HepG2 (cell line): Measurements from ENCODE around the gene MFGE8. TPM values are rescaled to one million over a fixed set of nuclear protein-coding genes. Genes with fewer than 3 reads are reported as not detected.

Source experiments
- ATAC-seq: fragments of 200-7000 bp; cut with Tn5 transposase; 3 replicates; pipeline ENCODE4 v1.9.1; 2020; ENCODE audit warnings: mild to moderate bottlenecking, moderate library complexity
- BruUV-seq: library from RNA; stranded (reverse); fragments of 400-500 nt; replicated peaks from 2 replicates; lab custom pipeline; 2021; lab: Mats Ljungman, UMichigan
- CTCF ChIA-PET: fragments of 300-600 bp; formaldehyde crosslinking; extraction: SDS; loops from one replicate; lab custom pipeline; 2021; ENCODE audit warnings: low total read pairs, inconsistent platforms, low intra/inter-chr PET ratio; lab: Yijun Ruan, JAX
- POLR2A ChIA-PET: fragments of 350-600 bp; sonication (Branson Sonifier 250); formaldehyde crosslinking; loops from one replicate; lab custom pipeline; 2020; ENCODE audit warnings: antibody characterized with exemption, inconsistent platforms; lab: Yijun Ruan, JAX
- DNase-seq: peaks from one replicate; pipeline ENCODE4 v3.0.0-alpha.2; 2015; ENCODE audit warnings: low spot score
- FAIRE-seq: peaks from 3 replicates; lab custom pipeline; 2011; peaks lifted over from hg19 to GRCh38; lab: Jason Lieb, UNC
- H2AFZ ChIP-seq: one replicate; pipeline ENCODE4 v1.6.1; 2011; ENCODE audit warnings: low read length, inconsistent platforms
- H3K27ac ChIP-seq: fragments of 300-600 bp; 3 replicates; pipeline ENCODE4 v1.8.0; 2011; ENCODE audit warnings: mixed run types, mild to moderate bottlenecking, mixed read lengths, low read length, inconsistent platforms; ENCODE audit not compliant: insufficient read depth; ENCODE audit errors: extremely low read length
- H3K27me3 ChIP-seq, 2 experiments: fragments of 200-600 bp in 1 of 2; 2 replicates in 1 of 2; 3 replicates in 1 of 2; pipeline versions ENCODE4 v1.6.0 to v1.8.0; 2011; ENCODE audit warnings: low read length in 2 of 2, mild to moderate bottlenecking in 2 of 2, moderate library complexity in 2 of 2, inconsistent platforms in 1 of 2; ENCODE audit not compliant: insufficient read depth in 2 of 2, control insufficient read depth in 1 of 2
- H3K36me3 ChIP-seq, 2 experiments: fragments of 200-600 bp in 1 of 2; replicated peaks in 1 of 2; 2 replicates in 1 of 2; 3 replicates in 1 of 2; pipeline versions ENCODE4 v1.5.1 to v1.8.0; 2011; ENCODE audit warnings: low read length in 2 of 2, inconsistent platforms in 1 of 2; ENCODE audit not compliant: insufficient read depth in 2 of 2, control insufficient read depth in 1 of 2
- H3K4me1 ChIP-seq: 2 replicates; pipeline ENCODE4 v1.5.1; 2012; ENCODE audit warnings: low read length, inconsistent platforms; ENCODE audit not compliant: insufficient read depth
- H3K4me2 ChIP-seq: 2 replicates; pipeline ENCODE4 v1.6.0; 2011; ENCODE audit warnings: low read depth, low read length, inconsistent platforms
- H3K4me3 ChIP-seq, 3 experiments: fragments of 200-600 bp in 1 of 3; sonication (generic), shearing (Covaris generic) in 1 of 3; replicated peaks in 1 of 3; 2 replicates each; pipeline ENCODE4 v1.5.1; 2011 to 2016; ENCODE audit warnings: low read length in 3 of 3, inconsistent platforms in 2 of 3, low read depth in 2 of 3, mild to moderate bottlenecking in 2 of 3, control low read depth in 1 of 3, mixed read lengths in 1 of 3; ENCODE audit not compliant: insufficient read depth in 1 of 3
- H3K79me2 ChIP-seq: one replicate; pipeline ENCODE4 v1.6.1; 2011; ENCODE audit warnings: low read length, inconsistent platforms; ENCODE audit not compliant: insufficient read depth
- H3K9ac ChIP-seq: 2 replicates; pipeline ENCODE4 v1.6.0; 2011; ENCODE audit warnings: mild to moderate bottlenecking, low read depth, low read length, inconsistent platforms; ENCODE audit not compliant: insufficient read depth
- H3K9me3 ChIP-seq: 2 replicates; pipeline ENCODE4 v1.5.1; 2012; ENCODE audit warnings: mild to moderate bottlenecking, low read length
- H4K20me1 ChIP-seq: 2 replicates; pipeline ENCODE4 v1.6.0; 2011; ENCODE audit warnings: inconsistent platforms, mild to moderate bottlenecking, low read length, moderate library complexity; ENCODE audit not compliant: insufficient read depth
- ELF1 ChIP-seq: sonication (generic); formaldehyde crosslinking; IDR thresholded peaks from 2 replicates; pipeline ENCODE4 v1.4.0; 2020; ENCODE audit warnings: missing genetic modification reagents
- FOXJ3 ChIP-seq: sonication (generic); formaldehyde crosslinking; IDR thresholded peaks from 2 replicates; pipeline ENCODE4 v1.4.0; 2020; ENCODE audit warnings: missing genetic modification reagents, mild to moderate bottlenecking, borderline replicate concordance
- GLI4 ChIP-seq: sonication (generic); formaldehyde crosslinking; IDR thresholded peaks from 2 replicates; pipeline ENCODE4 v1.5.1; 2020; ENCODE audit warnings: missing genetic modification reagents, mild to moderate bottlenecking, moderate library complexity, borderline replicate concordance
- IKZF1 ChIP-seq: fragments of 450-650 bp; IDR thresholded peaks from 2 replicates; pipeline ENCODE4 v1.7.1; 2016
- ISL2 ChIP-seq: sonication (generic); formaldehyde crosslinking; IDR thresholded peaks from 2 replicates; pipeline ENCODE4 v1.5.0; 2020; ENCODE audit warnings: missing genetic modification reagents
- PLRG1 ChIP-seq: fragments of 450-650 bp; conservative IDR thresholded peaks from 2 replicates; pipeline ENCODE4 v1.6.1; 2016
- RARG ChIP-seq: sonication (generic); formaldehyde crosslinking; IDR thresholded peaks from 2 replicates; pipeline ENCODE4 v1.4.0; 2020; ENCODE audit warnings: low read depth, mild to moderate bottlenecking, missing genetic modification reagents
- REL ChIP-seq: sonication (generic); formaldehyde crosslinking; conservative IDR thresholded peaks from 2 replicates; pipeline ENCODE4 v1.8.0; 2022; ENCODE audit warnings: mild to moderate bottlenecking, missing genetic modification reagents, moderate library complexity
- RXRA ChIP-seq: sonication (generic); formaldehyde crosslinking; IDR thresholded peaks from 2 replicates; pipeline ENCODE4 v1.5.1; 2020; ENCODE audit warnings: missing genetic modification reagents
- SRSF1 ChIP-seq: fragments of 200-400 bp; formaldehyde crosslinking; optimal IDR thresholded peaks from 2 replicates; pipeline ENCODE3; 2017; ENCODE audit warnings: mild to moderate bottlenecking, low read depth, low read length, moderate library complexity
- ZBTB7A ChIP-seq: sonication (generic); formaldehyde crosslinking; IDR thresholded peaks from 2 replicates; pipeline ENCODE4 v1.8.0; 2022; ENCODE audit warnings: mild to moderate bottlenecking, missing genetic modification reagents
- ZNF180 ChIP-seq: sonication (generic); formaldehyde crosslinking; IDR thresholded peaks from 2 replicates; pipeline ENCODE4 v1.4.0; 2020; ENCODE audit warnings: low read depth, missing genetic modification reagents, borderline replicate concordance
- ZNF34 ChIP-seq: sonication (generic); formaldehyde crosslinking; IDR thresholded peaks from 2 replicates; pipeline ENCODE4 v1.4.0; 2020; ENCODE audit warnings: mild to moderate bottlenecking, missing genetic modification reagents, borderline replicate concordance
- ZNF382 ChIP-seq: sonication (generic); formaldehyde crosslinking; IDR thresholded peaks from 2 replicates; pipeline ENCODE4 v1.5.0; 2020; ENCODE audit warnings: missing genetic modification reagents, mild to moderate bottlenecking, borderline replicate concordance
- ZNF724P ChIP-seq: sonication (generic); formaldehyde crosslinking; IDR thresholded peaks from 2 replicates; pipeline ENCODE4 v1.8.0; 2022; ENCODE audit warnings: missing genetic modification reagents, borderline replicate concordance
- WGBS: methylation state at CpG from one replicate; pipeline ENCODE4 v1.1.6; 2017; ENCODE audit warnings: low lambda C conversion rate; 5-methylcytosine and 5-hydroxymethylcytosine counted together
- in situ Hi-C: cut with HindIII; loops from 2 replicates; pipeline ENCODE4 v1.10.0; 2017; ENCODE audit warnings: low pct_unique_long_range_greater_than_20kb; ENCODE audit not compliant: extremely low pct_ligation_motif_present
- intact Hi-C: fragments of 100-400 bp; cut with micrococcal nuclease; formaldehyde crosslinking; loops from one replicate; pipeline ENCODE4 v1.10.0; 2022; ENCODE audit not compliant: unreplicated experiment
- polyA plus RNA-seq, 8 experiments: library from polyadenylated mRNA; depleted of rRNA in 3 of 8; stranded (reverse) in 7 of 8; unstranded in 1 of 8; fragments of >200 nt; fragmentation: Illumina TruSeq in 4 of 8; extraction: Trizol in 4 of 8; gene quantifications; 2 replicates each; pipeline versions ENCODE4 v1.2.1 to v1.2.3, GENCODE V29; 2011 to 2016; ENCODE audit warnings: low read depth in 4 of 8, missing spikeins in 1 of 8, mixed read lengths in 1 of 8; ENCODE audit not compliant: insufficient read depth in 1 of 8
- total RNA-seq, 5 experiments: library from RNA; depleted of rRNA; stranded (reverse); fragments of >200 nt; fragmentation: Illumina TruSeq; extraction: Trizol; gene quantifications; 2 replicates each; pipeline ENCODE4 v1.2.3, GENCODE V29; 2016; ENCODE audit warnings: low read depth in 1 of 5
- TF ChIP-seq, protein P1 (sequence below): sonication (generic); formaldehyde crosslinking; IDR thresholded peaks from 2 replicates; pipeline ENCODE4 v1.8.1; 2023; ENCODE audit warnings: mild to moderate bottlenecking, missing genetic modification reagents
- TF ChIP-seq, protein P2 (sequence below): fragments of 450-650 bp; IDR thresholded peaks from 2 replicates; pipeline ENCODE4 v1.6.1; 2017; ENCODE audit warnings: mild to moderate bottlenecking
- TF ChIP-seq, protein P3 (sequence below): sonication (generic); formaldehyde crosslinking; IDR thresholded peaks from 2 replicates; pipeline ENCODE4 v1.8.1; 2023; ENCODE audit warnings: missing genetic modification reagents, inconsistent platforms, borderline replicate concordance
- TF ChIP-seq, protein P4 (sequence below): sonication (generic); formaldehyde crosslinking; IDR thresholded peaks from 2 replicates; pipeline ENCODE4 v1.9.0; 2022; ENCODE audit warnings: low read depth, missing genetic modification reagents

The MFGE8 gene
- total and polyA plus RNA-seq, 2 of the 13 experiments (the other 11 are each of a cell fraction or from before 2014, with no cell fraction given): 3.4 to 22.1 TPM

DNA sequence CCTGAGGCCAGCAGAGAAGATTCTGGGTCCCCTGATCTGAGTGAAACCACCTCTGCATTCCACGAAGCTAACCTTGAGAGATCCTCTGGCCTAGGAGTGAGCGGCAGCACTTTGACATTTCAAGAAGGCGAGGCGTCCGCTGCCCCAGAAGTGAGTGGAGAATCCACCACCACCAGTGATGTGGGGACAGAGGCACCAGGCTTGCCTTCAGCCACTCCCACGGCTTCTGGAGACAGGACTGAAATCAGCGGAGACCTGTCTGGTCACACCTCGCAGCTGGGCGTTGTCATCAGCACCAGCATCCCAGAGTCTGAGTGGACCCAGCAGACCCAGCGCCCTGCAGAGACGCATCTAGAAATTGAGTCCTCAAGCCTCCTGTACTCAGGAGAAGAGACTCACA is 54.2 kb downstream of the MFGE8 start:
- Histone ChIP-seq H3K79me2 (no peaks in the 10 kb centered on the region), H3K4me1 (peaks cover 5% of the 10 kb centered on the region), H3K4me3 (no peak overlapping the region), H2AFZ (no peak overlapping the region), H3K9me3 (no peaks in the 10 kb centered on the region), H3K4me2 (no peak overlapping the region), H4K20me1 (no peaks in the 10 kb centered on the region), H3K9ac (no peak overlapping the region), H3K27me3 (peaks cover 5 to 36% of the 10 kb centered on the region in 2 experiments; a peak in 4 of 5 replicates), H3K36me3 (no peaks in the 10 kb centered on the region), H3K27ac (no peak overlapping the region)
- TF ChIP-seq RXRA (CRISPR knock-in tag): no peak
- no peak for TF ChIP-seq PLRG1
- TF ChIP-seq ZNF382: no peak
- no peak for TF ChIP-seq ZBTB7A (CRISPR knock-in tag)
- no peak for TF ChIP-seq REL (CRISPR knock-in tag)
- TF ChIP-seq, protein P1, sequence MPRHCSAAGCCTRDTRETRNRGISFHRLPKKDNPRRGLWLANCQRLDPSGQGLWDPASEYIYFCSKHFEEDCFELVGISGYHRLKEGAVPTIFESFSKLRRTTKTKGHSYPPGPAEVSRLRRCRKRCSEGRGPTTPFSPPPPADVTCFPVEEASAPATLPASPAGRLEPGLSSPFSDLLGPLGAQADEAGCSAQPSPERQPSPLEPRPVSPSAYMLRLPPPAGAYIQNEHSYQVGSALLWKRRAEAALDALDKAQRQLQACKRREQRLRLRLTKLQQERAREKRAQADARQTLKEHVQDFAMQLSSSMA: no peak
- no peak for TF ChIP-seq GLI4 (CRISPR knock-in tag)
- TF ChIP-seq, protein P2, sequence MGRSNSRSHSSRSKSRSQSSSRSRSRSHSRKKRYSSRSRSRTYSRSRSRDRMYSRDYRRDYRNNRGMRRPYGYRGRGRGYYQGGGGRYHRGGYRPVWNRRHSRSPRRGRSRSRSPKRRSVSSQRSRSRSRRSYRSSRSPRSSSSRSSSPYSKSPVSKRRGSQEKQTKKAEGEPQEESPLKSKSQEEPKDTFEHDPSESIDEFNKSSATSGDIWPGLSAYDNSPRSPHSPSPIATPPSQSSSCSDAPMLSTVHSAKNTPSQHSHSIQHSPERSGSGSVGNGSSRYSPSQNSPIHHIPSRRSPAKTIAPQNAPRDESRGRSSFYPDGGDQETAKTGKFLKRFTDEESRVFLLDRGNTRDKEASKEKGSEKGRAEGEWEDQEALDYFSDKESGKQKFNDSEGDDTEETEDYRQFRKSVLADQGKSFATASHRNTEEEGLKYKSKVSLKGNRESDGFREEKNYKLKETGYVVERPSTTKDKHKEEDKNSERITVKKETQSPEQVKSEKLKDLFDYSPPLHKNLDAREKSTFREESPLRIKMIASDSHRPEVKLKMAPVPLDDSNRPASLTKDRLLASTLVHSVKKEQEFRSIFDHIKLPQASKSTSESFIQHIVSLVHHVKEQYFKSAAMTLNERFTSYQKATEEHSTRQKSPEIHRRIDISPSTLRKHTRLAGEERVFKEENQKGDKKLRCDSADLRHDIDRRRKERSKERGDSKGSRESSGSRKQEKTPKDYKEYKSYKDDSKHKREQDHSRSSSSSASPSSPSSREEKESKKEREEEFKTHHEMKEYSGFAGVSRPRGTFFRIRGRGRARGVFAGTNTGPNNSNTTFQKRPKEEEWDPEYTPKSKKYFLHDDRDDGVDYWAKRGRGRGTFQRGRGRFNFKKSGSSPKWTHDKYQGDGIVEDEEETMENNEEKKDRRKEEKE: no peak
- no peak for TF ChIP-seq ZNF34 (CRISPR knock-in tag)
- no peak for TF ChIP-seq ISL2 (CRISPR knock-in tag)
- no peak for TF ChIP-seq RARG
- TF ChIP-seq ZNF180: no peak
- TF ChIP-seq, protein P3, sequence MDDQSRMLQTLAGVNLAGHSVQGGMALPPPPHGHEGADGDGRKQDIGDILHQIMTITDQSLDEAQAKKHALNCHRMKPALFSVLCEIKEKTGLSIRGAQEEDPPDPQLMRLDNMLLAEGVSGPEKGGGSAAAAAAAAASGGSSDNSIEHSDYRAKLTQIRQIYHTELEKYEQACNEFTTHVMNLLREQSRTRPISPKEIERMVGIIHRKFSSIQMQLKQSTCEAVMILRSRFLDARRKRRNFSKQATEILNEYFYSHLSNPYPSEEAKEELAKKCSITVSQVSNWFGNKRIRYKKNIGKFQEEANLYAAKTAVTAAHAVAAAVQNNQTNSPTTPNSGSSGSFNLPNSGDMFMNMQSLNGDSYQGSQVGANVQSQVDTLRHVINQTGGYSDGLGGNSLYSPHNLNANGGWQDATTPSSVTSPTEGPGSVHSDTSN (CRISPR knock-in tag): no peak
- TF ChIP-seq, protein P4, sequence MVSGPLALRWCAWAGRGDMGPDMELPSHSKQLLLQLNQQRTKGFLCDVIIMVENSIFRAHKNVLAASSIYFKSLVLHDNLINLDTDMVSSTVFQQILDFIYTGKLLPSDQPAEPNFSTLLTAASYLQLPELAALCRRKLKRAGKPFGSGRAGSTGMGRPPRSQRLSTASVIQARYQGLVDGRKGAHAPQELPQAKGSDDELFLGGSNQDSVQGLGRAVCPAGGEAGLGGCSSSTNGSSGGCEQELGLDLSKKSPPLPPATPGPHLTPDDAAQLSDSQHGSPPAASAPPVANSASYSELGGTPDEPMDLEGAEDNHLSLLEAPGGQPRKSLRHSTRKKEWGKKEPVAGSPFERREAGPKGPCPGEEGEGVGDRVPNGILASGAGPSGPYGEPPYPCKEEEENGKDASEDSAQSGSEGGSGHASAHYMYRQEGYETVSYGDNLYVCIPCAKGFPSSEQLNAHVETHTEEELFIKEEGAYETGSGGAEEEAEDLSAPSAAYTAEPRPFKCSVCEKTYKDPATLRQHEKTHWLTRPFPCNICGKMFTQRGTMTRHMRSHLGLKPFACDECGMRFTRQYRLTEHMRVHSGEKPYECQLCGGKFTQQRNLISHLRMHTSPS (CRISPR knock-in tag): no peak
- no peak for TF ChIP-seq ELF1
- TF ChIP-seq FOXJ3 (CRISPR knock-in tag): no peak
- no peak for TF ChIP-seq ZNF724P
- TF ChIP-seq SRSF1: no peak
- TF ChIP-seq IKZF1: no peak
- DNase-seq: no peak
- intact Hi-C loops: no loop called here
- WGBS: 10% methylated on average over 2 of the region's 11 CpGs
- POLR2A ChIA-PET: no interaction called here
- ATAC-seq: no peak
- in situ Hi-C loops: no loop called here
- no TSS peak for BruUV-seq
- CTCF ChIA-PET: no interaction called here
- FAIRE-seq: no peak
